KMS-11 (cell line): Measurements from ENCODE around the gene EEFSEC.

ENCODE experiments used
- H2AFZ ChIP-seq: fragments of 200-600 bp; sonication (generic); 2 replicates; pipeline ENCODE4 v1.6.1; 2016; ENCODE audit warnings: antibody characterized with exemption, mixed run types, low read depth
- H3K27ac ChIP-seq: fragments of 200-600 bp; sonication (generic); 2 replicates; pipeline ENCODE4 v1.6.1; 2016; ENCODE audit warnings: mild to moderate bottlenecking, mixed run types
- H3K27me3 ChIP-seq: fragments of 200-600 bp; sonication (generic); 2 replicates; pipeline ENCODE4 v1.6.1; 2017; ENCODE audit warnings: mild to moderate bottlenecking, low read depth, mixed run types, moderate library complexity; ENCODE audit not compliant: insufficient read depth
- H3K36me3 ChIP-seq: fragments of 200-600 bp; sonication (generic); 2 replicates; pipeline ENCODE4 v1.6.1; 2017; ENCODE audit warnings: mild to moderate bottlenecking, mixed run types; ENCODE audit not compliant: insufficient read depth
- H3K4me1 ChIP-seq: fragments of 200-600 bp; sonication (generic); 2 replicates; pipeline ENCODE4 v1.6.1; 2016; ENCODE audit warnings: mild to moderate bottlenecking, low read depth, mixed run types; ENCODE audit not compliant: poor library complexity, severe bottlenecking
- H3K4me2 ChIP-seq: fragments of 200-600 bp; sonication (generic); 2 replicates; pipeline ENCODE4 v1.7.0; 2016; ENCODE audit warnings: mild to moderate bottlenecking, mixed run types
- H3K4me3 ChIP-seq: fragments of 200-600 bp; sonication (generic); IDR thresholded peaks from 2 replicates; pipeline ENCODE4 v1.6.1; 2017; ENCODE audit warnings: low read depth, low read length, mixed read lengths; ENCODE audit not compliant: insufficient read depth
- H3K79me2 ChIP-seq: fragments of 200-600 bp; sonication (generic); 2 replicates; pipeline ENCODE4 v1.6.1; 2016; ENCODE audit warnings: low read depth, mixed run types; ENCODE audit not compliant: insufficient read depth
- H3K9ac ChIP-seq: fragments of 200-600 bp; sonication (generic); 2 replicates; pipeline ENCODE4 v1.6.1; 2016; ENCODE audit warnings: mild to moderate bottlenecking, mixed run types
- H4K20me1 ChIP-seq: fragments of 200-600 bp; sonication (generic); 2 replicates; pipeline ENCODE4 v1.6.1; 2016; ENCODE audit warnings: mild to moderate bottlenecking, mixed run types; ENCODE audit not compliant: insufficient read depth
- TF ChIP-seq, protein P1 (sequence below): fragments of 200-600 bp; sonication (generic); conservative IDR thresholded peaks from 2 replicates; pipeline ENCODE4 v1.6.1; 2017; ENCODE audit warnings: low read depth, mild to moderate bottlenecking, antibody characterized with exemption, low read length, moderate library complexity, mixed read lengths

The EEFSEC gene

GRCh38 chr3:128231606-128232005, 78.3 kb downstream of the EEFSEC start:
- TF ChIP-seq, protein P1, sequence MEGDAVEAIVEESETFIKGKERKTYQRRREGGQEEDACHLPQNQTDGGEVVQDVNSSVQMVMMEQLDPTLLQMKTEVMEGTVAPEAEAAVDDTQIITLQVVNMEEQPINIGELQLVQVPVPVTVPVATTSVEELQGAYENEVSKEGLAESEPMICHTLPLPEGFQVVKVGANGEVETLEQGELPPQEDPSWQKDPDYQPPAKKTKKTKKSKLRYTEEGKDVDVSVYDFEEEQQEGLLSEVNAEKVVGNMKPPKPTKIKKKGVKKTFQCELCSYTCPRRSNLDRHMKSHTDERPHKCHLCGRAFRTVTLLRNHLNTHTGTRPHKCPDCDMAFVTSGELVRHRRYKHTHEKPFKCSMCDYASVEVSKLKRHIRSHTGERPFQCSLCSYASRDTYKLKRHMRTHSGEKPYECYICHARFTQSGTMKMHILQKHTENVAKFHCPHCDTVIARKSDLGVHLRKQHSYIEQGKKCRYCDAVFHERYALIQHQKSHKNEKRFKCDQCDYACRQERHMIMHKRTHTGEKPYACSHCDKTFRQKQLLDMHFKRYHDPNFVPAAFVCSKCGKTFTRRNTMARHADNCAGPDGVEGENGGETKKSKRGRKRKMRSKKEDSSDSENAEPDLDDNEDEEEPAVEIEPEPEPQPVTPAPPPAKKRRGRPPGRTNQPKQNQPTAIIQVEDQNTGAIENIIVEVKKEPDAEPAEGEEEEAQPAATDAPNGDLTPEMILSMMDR: no peak
- Histone ChIP-seq H3K4me2 (no peak overlapping the region), H3K36me3 (no peaks in the 10 kb centered on the region), H3K79me2 (no peaks in the 10 kb centered on the region), H3K27me3 (no peaks in the 10 kb centered on the region), H3K4me3 (no peak overlapping the region), H2AFZ (no peak overlapping the region), H3K9ac (no peak overlapping the region), H3K27ac (no peak overlapping the region), H3K4me1 (no peaks in the 10 kb centered on the region), H4K20me1 (no peaks in the 10 kb centered on the region)

GRCh38 chr3:128232376-128233178, 79.3 kb downstream of the EEFSEC start:
- H3K4me2 ChIP-seq: no peak overlapping the region
- no peaks in the 10 kb centered on the region for H3K27me3 ChIP-seq
- no peaks in the 10 kb centered on the region for H3K79me2 ChIP-seq
- no peaks in the 10 kb centered on the region for H3K4me1 ChIP-seq
- H3K4me3 ChIP-seq: no peak overlapping the region
- no peak overlapping the region for H2AFZ ChIP-seq
- TF ChIP-seq, protein P1: no peak
- no peaks in the 10 kb centered on the region for H4K20me1 ChIP-seq
- no peaks in the 10 kb centered on the region for H3K36me3 ChIP-seq
- H3K27ac ChIP-seq: no peak overlapping the region
- H3K9ac ChIP-seq: no peak overlapping the region

GRCh38 chr3:128235207-128235926, 82.1 kb downstream of the EEFSEC start:
- H3K27ac ChIP-seq: no peak overlapping the region
- no peak overlapping the region for H3K4me3 ChIP-seq
- no peak overlapping the region for H3K4me2 ChIP-seq

GRCh38 chr3:128236657-128237056, 83.4 kb downstream of the EEFSEC start:
- Histone ChIP-seq H3K27me3 (no peaks in the 10 kb centered on the region), H3K79me2 (no peaks in the 10 kb centered on the region), H2AFZ (no peak overlapping the region)

More at GRCh38 chr3:128235207-128235926, 82.1 kb downstream of the EEFSEC start:
- no peaks in the 10 kb centered on the region for H3K79me2 ChIP-seq
- H3K36me3 ChIP-seq: no peaks in the 10 kb centered on the region
- TF ChIP-seq, protein P1: no peak
- H3K4me1 ChIP-seq: no peaks in the 10 kb centered on the region
- H4K20me1 ChIP-seq: no peaks in the 10 kb centered on the region
- H3K27me3 ChIP-seq: no peaks in the 10 kb centered on the region
- H3K9ac ChIP-seq: no peak overlapping the region
- H2AFZ ChIP-seq: no peak overlapping the region

More at GRCh38 chr3:128236657-128237056, 83.4 kb downstream of the EEFSEC start:
- Histone ChIP-seq H3K4me2 (no peak overlapping the region), H3K4me3 (no peak overlapping the region), H4K20me1 (no peaks in the 10 kb centered on the region), H3K4me1 (no peaks in the 10 kb centered on the region), H3K9ac (no peak overlapping the region), H3K27ac (no peak overlapping the region), H3K36me3 (no peaks in the 10 kb centered on the region)
- TF ChIP-seq, protein P1: no peak
